Peyer's patch (tissue), 4 donors: ENCODE measurements around the gene SLC25A17. TPM values are rescaled to one million over a fixed set of nuclear protein-coding genes. Genes with fewer than 3 reads are reported as not detected.
A peak's percentile ranks its signal among the peaks of the same experiment; 100 is the strongest.
"Not testable (repeated sequence)": the region's sequence is repeated elsewhere in the genome, so short reads cannot be mapped to it uniquely, and the experiment has no call there.

ENCODE experiments used
- DNase-seq, 3 donors: peaks; one replicate each; pipeline ENCODE4 v3.0.0-alpha.2; 2017 to 2019
- H3K27ac ChIP-seq, 4 donors: fragments of 200-600 bp; sonication (generic); one replicate each; pipeline ENCODE4 v1.5.1; 2016 to 2019
- H3K27me3 ChIP-seq, 2 donors: fragments of 200-600 bp; sonication (generic); one replicate each; pipeline ENCODE4 v1.5.1; 2019
- H3K36me3 ChIP-seq, 3 donors: fragments of 200-600 bp; sonication (generic); one replicate each; pipeline ENCODE4 v1.5.1; 2016 to 2019
- H3K4me1 ChIP-seq, 4 donors: fragments of 200-600 bp; sonication (generic); one replicate each; pipeline ENCODE4 v1.5.1; 2016 to 2019
- H3K4me3 ChIP-seq, 4 donors: fragments of 200-600 bp; sonication (generic); 1 replicate in 3 of 4; 2 replicates in 1 of 4; pipeline ENCODE4 v1.5.1; 2016 to 2019; ENCODE audit warnings: mild to moderate bottlenecking in 1 of 4
- H3K9me3 ChIP-seq, 4 donors: fragments of 200-600 bp; sonication (generic); one replicate each; pipeline ENCODE4 v1.5.1; 2016 to 2019; ENCODE audit warnings: mild to moderate bottlenecking in 1 of 4
- POLR2A ChIP-seq, 2 donors: fragments of 450-650 bp; IDR thresholded peaks; one replicate each; pipeline ENCODE4 v1.5.1; 2017; ENCODE audit warnings: antibody characterized with exemption in 2 of 2, mild to moderate bottlenecking in 2 of 2, moderate library complexity in 2 of 2
- small RNA-seq, 2 donors: library from RNA; depleted of rRNA; stranded (forward); fragments of <200 nt; gene quantifications; one replicate each; pipeline ENCODE3, GENCODE V24; 2016
- total RNA-seq, 4 donors: library from RNA; depleted of rRNA; stranded (reverse); fragments of >200 nt; gene quantifications; one replicate each; pipeline ENCODE4 v1.1.0, GENCODE V29; 2016
- TF ChIP-seq, protein P1 (sequence below), 6 experiments: fragments of 450-650 bp in 4 of 6; fragments of 200-600 bp in 2 of 6; sonication (generic) in 1 of 6; IDR thresholded peaks; one replicate each; pipeline ENCODE4 v1.5.1; 2017 to 2019; ENCODE audit warnings: antibody characterized with exemption in 6 of 6, mild to moderate bottlenecking in 3 of 6, moderate library complexity in 1 of 6

SLC25A17 gene
- total RNA-seq, 4 donors from 2014 or later = 9.8 to 19.2 (median 13.9) TPM

DNA sequence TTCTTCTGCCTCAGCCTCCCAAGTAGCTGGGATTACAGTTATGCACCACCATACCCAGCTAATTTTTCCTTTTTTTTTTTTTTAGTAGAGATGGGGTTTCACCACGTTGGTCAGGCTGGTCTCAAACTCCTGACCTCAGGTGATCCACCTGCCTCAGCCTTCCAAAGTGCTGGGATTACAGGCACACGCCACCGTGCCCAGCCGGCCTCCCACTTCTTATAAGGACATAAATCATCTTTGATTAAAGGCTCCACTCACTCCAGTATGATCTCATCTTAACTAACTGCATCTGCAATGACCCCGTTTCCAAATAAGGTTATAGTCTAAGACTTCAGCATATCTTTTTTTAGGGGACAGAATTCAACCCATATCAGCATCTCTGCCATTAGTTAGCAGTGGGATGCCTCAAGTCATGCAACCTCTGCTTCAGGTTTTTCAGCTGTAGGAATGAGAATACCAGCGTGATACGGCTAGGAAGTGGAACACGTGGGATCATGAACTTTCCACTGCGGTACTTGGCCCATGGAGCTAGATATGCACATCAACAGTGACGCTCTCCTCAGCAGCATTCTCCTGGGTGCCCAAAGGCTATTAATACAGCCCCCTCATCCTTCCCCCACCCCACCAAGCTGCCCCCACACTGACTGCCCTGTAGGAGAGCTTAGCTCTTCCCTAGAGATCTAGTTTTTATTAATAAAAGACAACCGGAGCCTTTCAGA, 98.4 kb downstream of the SLC25A17 start:
- no peak for DNase-seq
- no peak overlapping the region for H3K4me3 ChIP-seq
- no peaks in the 10 kb centered on the region for H3K36me3 ChIP-seq
- H3K4me1 ChIP-seq = no peaks in the 10 kb centered on the region
- peak overlapping the region in 1 of 4 donors; percentile 39 for H3K27ac ChIP-seq
- H3K9me3 ChIP-seq = no peaks in the 10 kb centered on the region
- no peaks in the 10 kb centered on the region for H3K27me3 ChIP-seq
- TF ChIP-seq, protein P1, sequence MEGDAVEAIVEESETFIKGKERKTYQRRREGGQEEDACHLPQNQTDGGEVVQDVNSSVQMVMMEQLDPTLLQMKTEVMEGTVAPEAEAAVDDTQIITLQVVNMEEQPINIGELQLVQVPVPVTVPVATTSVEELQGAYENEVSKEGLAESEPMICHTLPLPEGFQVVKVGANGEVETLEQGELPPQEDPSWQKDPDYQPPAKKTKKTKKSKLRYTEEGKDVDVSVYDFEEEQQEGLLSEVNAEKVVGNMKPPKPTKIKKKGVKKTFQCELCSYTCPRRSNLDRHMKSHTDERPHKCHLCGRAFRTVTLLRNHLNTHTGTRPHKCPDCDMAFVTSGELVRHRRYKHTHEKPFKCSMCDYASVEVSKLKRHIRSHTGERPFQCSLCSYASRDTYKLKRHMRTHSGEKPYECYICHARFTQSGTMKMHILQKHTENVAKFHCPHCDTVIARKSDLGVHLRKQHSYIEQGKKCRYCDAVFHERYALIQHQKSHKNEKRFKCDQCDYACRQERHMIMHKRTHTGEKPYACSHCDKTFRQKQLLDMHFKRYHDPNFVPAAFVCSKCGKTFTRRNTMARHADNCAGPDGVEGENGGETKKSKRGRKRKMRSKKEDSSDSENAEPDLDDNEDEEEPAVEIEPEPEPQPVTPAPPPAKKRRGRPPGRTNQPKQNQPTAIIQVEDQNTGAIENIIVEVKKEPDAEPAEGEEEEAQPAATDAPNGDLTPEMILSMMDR (IDR thresholded peaks at IDR 0.05) = no peak
- no peak for TF ChIP-seq POLR2A (IDR thresholded peaks at IDR 0.05)

DNA sequence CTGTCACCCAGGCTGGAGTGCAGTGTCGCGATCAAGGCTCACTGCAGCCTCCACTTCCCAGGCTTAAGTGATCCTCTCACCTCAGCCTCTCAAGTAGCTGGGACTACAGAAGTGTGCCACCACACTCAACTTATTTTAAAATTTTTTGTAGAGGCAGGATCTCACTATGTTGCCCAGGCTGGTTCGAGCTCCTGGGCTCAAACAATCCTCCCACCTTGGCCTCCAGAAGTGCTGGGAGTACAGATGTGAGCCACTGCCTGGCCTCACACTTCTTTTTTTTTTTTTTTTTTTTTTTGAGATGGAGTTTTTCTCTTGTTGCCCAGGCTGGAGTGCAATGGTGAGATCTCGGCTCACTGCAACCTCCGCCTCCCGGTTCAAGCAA, 99.0 kb downstream of the SLC25A17 start:
- H3K4me3 ChIP-seq, H3K9me3 ChIP-seq, DNase-seq, H3K4me1 ChIP-seq, H3K27ac ChIP-seq, H3K36me3 ChIP-seq, H3K27me3 ChIP-seq: not testable (repeated sequence)

Small RNA genes lying within 50 kb of the gene (small RNA-seq; reads per million reads assigned to genes)
- gene JTBP1 (0 reads per million in 2 donors), gene MIR4766 (0 reads per million in 2 donors)

Other genes starting within 250 kb of the SLC25A17 start
- gene MRTFA, start 182.6 kb downstream of the SLC25A17 start, total RNA-seq = 10 to 100 TPM; 36.3 to 98.2 (median 78.1) TPM
- not detected for gene MCHR1, start 139.9 kb downstream of the SLC25A17 start, total RNA-seq
- 10 to 100 TPM; 53.4 to 75.1 (median 72.0) TPM for gene ST13, start 37.3 kb upstream of the SLC25A17 start, total RNA-seq
- gene XPNPEP3, start 37.8 kb upstream of the SLC25A17 start, total RNA-seq = 10 to 100 TPM in 1 of 4 donors, 1 to 10 TPM in 3; 1.4 to 10.5 (median 6.6) TPM
- 1 to 10 TPM in 3 of 4 donors, not detected in 1; 3.9 to 5.2 (median 4.4) TPM for gene DNAJB7, start 42.8 kb upstream of the SLC25A17 start, total RNA-seq
- 10 to 100 TPM; 25.9 to 37.5 (median 27.2) TPM for gene RBX1, start 132.0 kb upstream of the SLC25A17 start, total RNA-seq